GM12873 (cell line): ENCODE data around the gene PQBP1.

Experiments
- CTCF ChIP-seq: IDR thresholded peaks from 2 replicates; pipeline ENCODE4 v1.5.1; 2012; ENCODE audit warnings: low read depth, mild to moderate bottlenecking, moderate library complexity, low read length, control low read depth; ENCODE audit not compliant: insufficient read depth; ENCODE audit errors: missing control alignments

The PQBP1 gene

DNA sequence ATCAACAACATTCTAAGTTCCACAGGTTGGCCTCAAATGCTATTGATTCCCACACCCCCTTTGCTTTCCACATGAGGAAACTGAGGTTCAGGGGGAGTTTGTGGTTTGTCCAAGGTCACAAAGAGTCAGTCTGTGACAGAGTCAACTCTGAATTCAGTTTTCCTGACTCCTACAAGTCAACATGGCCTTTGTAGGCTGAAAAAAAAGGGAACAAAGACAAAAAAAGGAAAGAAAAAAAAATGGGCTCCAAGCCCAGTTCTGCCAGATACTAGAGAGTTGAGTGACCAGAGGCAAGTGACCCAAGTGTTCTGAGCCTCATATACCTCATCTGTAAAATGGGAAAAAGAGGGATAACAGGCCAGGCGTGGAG is 37.6 kb downstream of the PQBP1 start:
- no peak for TF ChIP-seq CTCF

GRCh38 chrX:48936429-48937053 is 38.8 kb downstream of the PQBP1 start:
- no peak for TF ChIP-seq CTCF

- peak; percentile 54 for TF ChIP-seq CTCF
Measured at GRCh38 chrX:48937054-48937907, 39.6 kb downstream of the PQBP1 start.

- no peak for TF ChIP-seq CTCF
Measured at GRCh38 chrX:48938721-48939425, 41.1 kb downstream of the PQBP1 start.

GRCh38 chrX:48939524-48940228 is 41.9 kb downstream of the PQBP1 start:
- no peak for TF ChIP-seq CTCF

GRCh38 chrX:48940404-48940955 is 42.8 kb downstream of the PQBP1 start:
- no peak for TF ChIP-seq CTCF

DNA sequence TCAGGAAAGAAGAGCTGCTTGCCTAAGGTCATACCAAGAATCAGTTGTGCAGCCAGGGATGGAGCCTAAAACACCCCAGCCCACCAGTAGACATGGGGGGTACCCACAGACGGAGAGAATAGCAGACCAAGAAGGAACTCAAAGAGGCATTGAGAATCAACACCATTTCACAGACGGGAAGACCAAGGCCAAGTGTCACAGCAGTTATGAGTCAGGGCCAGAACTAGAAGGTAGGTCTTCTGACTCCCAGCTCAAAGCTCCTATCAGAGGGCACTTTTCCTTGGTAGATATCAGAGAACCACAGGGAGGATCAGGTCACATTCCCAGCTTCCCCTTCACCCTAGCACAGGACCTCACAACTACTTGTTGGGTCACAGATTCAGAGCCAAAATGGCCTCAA is 45.2 kb downstream of the PQBP1 start:
- no peak for TF ChIP-seq CTCF
